ENCODE results near the gene STX8.

The STX8 gene

GRCh38 chr17:9283909-9284308, 291.7 kb downstream of the STX8 start:
- peak; percentile 83 for ATAC-seq
- TF ChIP-seq PATZ1 (CRISPR knock-in tag; IDR thresholded peaks at IDR 0.05; ENCODE audit: borderline replicate concordance) (no peak), ZNF8 (CRISPR knock-in tag; IDR thresholded peaks at IDR 0.05) (no peak), ARNTL (CRISPR knock-in tag; IDR thresholded peaks at IDR 0.05; ENCODE audit: borderline replicate concordance, low read depth) (no peak), ZC3H10 (CRISPR knock-in tag; IDR thresholded peaks at IDR 0.05) (no peak), ESRRG (CRISPR knock-in tag; IDR thresholded peaks at IDR 0.05) (no peak), TCF4 (CRISPR knock-in tag; IDR thresholded peaks at IDR 0.05; ENCODE audit: borderline replicate concordance) (peak; percentile 53; the same call in 1 of the 2 replicates), ISL1 (CRISPR knock-in tag; IDR thresholded peaks at IDR 0.05) (peak; percentile 86), CSDC2 (CRISPR knock-in tag; IDR thresholded peaks at IDR 0.05) (no peak), ZFP30 (CRISPR knock-in tag; IDR thresholded peaks at IDR 0.05) (no peak), TOX (CRISPR knock-in tag; IDR thresholded peaks at IDR 0.05; ENCODE audit: borderline replicate concordance) (no peak), SNAI2 (CRISPR knock-in tag; IDR thresholded peaks at IDR 0.05) (no peak), ZFP3 (CRISPR knock-in tag; IDR thresholded peaks at IDR 0.05) (no peak), CREB5 (CRISPR knock-in tag; IDR thresholded peaks at IDR 0.05; ENCODE audit: low read depth) (no peak)

GRCh38 chr17:9279893-9280292, 295.7 kb downstream of the STX8 start:
- ATAC-seq, result no peak
- TF ChIP-seq POU6F1 (CRISPR knock-in tag; IDR thresholded peaks at IDR 0.05; ENCODE audit: borderline replicate concordance, low read depth), result no peak

GRCh38 chr17:9274973-9275372, 300.6 kb downstream of the STX8 start:
- no peak for ATAC-seq
- no peak for TF ChIP-seq ZNF8 (CRISPR knock-in tag; IDR thresholded peaks at IDR 0.05)
- TF ChIP-seq POU6F1 (CRISPR knock-in tag; IDR thresholded peaks at IDR 0.05; ENCODE audit: borderline replicate concordance, low read depth), result no peak
- TF ChIP-seq BACH2 (CRISPR knock-in tag; IDR thresholded peaks at IDR 0.05; ENCODE audit: borderline replicate concordance), result no peak
- no peak for TF ChIP-seq CREB5 (CRISPR knock-in tag; IDR thresholded peaks at IDR 0.05; ENCODE audit: low read depth)
- TF ChIP-seq ZC3H10 (CRISPR knock-in tag; IDR thresholded peaks at IDR 0.05), result no peak
- TF ChIP-seq ARNTL (CRISPR knock-in tag; IDR thresholded peaks at IDR 0.05; ENCODE audit: borderline replicate concordance, low read depth), result no peak
- no peak for TF ChIP-seq CSDC2 (CRISPR knock-in tag; IDR thresholded peaks at IDR 0.05)
- no peak for TF ChIP-seq OSR1 (CRISPR knock-in tag; IDR thresholded peaks at IDR 0.05)
- TF ChIP-seq RARB (CRISPR knock-in tag; IDR thresholded peaks at IDR 0.05), result no peak
- no peak for TF ChIP-seq TSHZ2 (CRISPR knock-in tag; IDR thresholded peaks at IDR 0.05)
